Ishikawa (cell line): ENCODE results near the gene CHN1.

Experiments used
- CEBPB ChIP-seq: IDR thresholded peaks from 2 replicates; pipeline ENCODE4 v1.6.1; 2012
- CREB1 ChIP-seq: IDR thresholded peaks from 2 replicates; pipeline ENCODE4 v1.6.1; 2012; ENCODE audit warnings: low read depth
- EGR1 ChIP-seq: IDR thresholded peaks from 2 replicates; pipeline ENCODE4 v1.6.1; 2012
- EP300 ChIP-seq: IDR thresholded peaks from 2 replicates; pipeline ENCODE4 v1.6.1; 2012; ENCODE audit warnings: borderline replicate concordance
- FOXM1 ChIP-seq: IDR thresholded peaks from 2 replicates; pipeline ENCODE4 v1.6.1; 2012; ENCODE audit warnings: low read depth, borderline replicate concordance
- MAX ChIP-seq: IDR thresholded peaks from 2 replicates; pipeline ENCODE4 v1.6.1; 2012
- NFIC ChIP-seq: IDR thresholded peaks from 2 replicates; pipeline ENCODE4 v1.6.1; 2012
- RAD21 ChIP-seq: IDR thresholded peaks from 2 replicates; pipeline ENCODE4 v1.6.1; 2012; ENCODE audit warnings: low read depth
- REST ChIP-seq: IDR thresholded peaks from 2 replicates; pipeline ENCODE4 v1.6.1; 2012; ENCODE audit warnings: low read depth, mild to moderate bottlenecking
- TAF1 ChIP-seq: IDR thresholded peaks from 2 replicates; pipeline ENCODE4 v1.6.1; 2012; ENCODE audit warnings: low read depth, mild to moderate bottlenecking
- TCF12 ChIP-seq: IDR thresholded peaks from 2 replicates; pipeline ENCODE4 v1.6.1; 2012; ENCODE audit warnings: low read depth
- TEAD4 ChIP-seq: IDR thresholded peaks from 2 replicates; pipeline ENCODE4 v1.6.1; 2012
- USF1 ChIP-seq: IDR thresholded peaks from 2 replicates; pipeline ENCODE4 v1.6.1; 2012
- YY1 ChIP-seq: IDR thresholded peaks from 2 replicates; pipeline ENCODE4 v1.6.1; 2012; ENCODE audit warnings: low read depth
- ZBTB7A ChIP-seq: IDR thresholded peaks from 2 replicates; pipeline ENCODE4 v1.6.1; 2012; ENCODE audit warnings: low read depth

The CHN1 gene

GRCh38 chr2:174868878-174869277 lies 136.3 kb downstream of the CHN1 start:
- no peak for TF ChIP-seq RAD21
- TF ChIP-seq CREB1 = no peak
- no peak for TF ChIP-seq EP300
- no peak for TF ChIP-seq ZBTB7A
- TF ChIP-seq YY1 = no peak
- no peak for TF ChIP-seq REST
- TF ChIP-seq FOXM1 = no peak
- TF ChIP-seq NFIC = no peak
- TF ChIP-seq EGR1 = no peak

DNA sequence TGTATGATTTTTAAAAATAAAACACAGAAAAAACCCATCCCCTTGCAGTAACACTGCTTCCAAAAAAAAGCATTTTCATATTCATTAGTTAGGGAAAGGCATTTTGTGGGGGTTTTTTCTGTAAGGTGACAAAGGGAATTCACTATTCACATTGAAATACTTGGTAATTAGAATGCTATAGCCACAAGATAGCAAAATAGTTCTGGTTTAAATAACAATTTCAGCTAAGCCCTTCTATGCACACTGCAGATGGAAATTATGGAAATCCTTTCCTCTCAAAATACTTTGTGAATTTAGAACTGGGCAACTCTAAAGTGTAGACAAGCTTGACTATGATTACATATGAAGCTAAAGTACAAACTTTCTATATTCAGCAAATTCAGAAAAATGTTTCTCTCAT lies 138.8 kb downstream of the CHN1 start:
- TF ChIP-seq FOXM1 (no peak), RAD21 (no peak), REST (no peak), USF1 (no peak), TEAD4 (no peak), EP300 (no peak), CEBPB (no peak), EGR1 (no peak), TCF12 (no peak), ZBTB7A (no peak), NFIC (no peak), YY1 (no peak), MAX (no peak), TAF1 (no peak), CREB1 (no peak)

GRCh38 chr2:174863183-174863582 lies 142.0 kb downstream of the CHN1 start:
- TF ChIP-seq CREB1 (no peak), TCF12 (no peak), EGR1 (no peak), MAX (no peak), NFIC (no peak), TEAD4 (no peak), TAF1 (no peak), EP300 (no peak)

DNA sequence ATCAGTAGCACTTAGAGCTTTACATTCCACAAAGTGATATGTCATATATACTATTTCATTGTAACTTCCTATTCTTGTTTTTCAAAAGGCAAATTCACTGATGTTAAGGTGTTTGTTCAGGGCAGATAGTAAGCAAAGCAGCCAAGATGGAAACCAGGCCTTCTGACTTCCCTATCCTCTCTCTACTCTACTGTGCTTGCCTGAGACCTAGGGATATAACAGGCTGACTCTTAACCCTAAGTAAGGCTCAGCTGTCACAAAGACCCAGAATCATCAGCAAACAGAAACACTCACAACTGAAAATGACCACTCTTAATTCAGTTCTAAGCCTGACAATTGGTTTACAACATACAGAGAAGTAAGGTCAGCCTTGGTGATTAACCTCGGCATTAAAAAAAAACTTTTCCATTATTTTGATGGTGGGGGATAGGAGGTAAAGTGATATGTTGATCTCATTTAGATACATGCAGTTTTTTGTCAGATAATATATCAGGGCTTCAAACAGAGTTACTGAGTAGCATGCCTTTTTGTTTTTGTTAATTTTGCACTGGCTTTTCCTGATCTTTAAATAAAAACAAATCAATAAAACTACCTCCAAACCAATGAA lies 145.5 kb downstream of the CHN1 start:
- TF ChIP-seq EP300 (no peak), USF1 (no peak), FOXM1 (no peak), ZBTB7A (no peak), TCF12 (no peak), RAD21 (no peak), NFIC (no peak), CEBPB (no peak), TAF1 (no peak)

DNA sequence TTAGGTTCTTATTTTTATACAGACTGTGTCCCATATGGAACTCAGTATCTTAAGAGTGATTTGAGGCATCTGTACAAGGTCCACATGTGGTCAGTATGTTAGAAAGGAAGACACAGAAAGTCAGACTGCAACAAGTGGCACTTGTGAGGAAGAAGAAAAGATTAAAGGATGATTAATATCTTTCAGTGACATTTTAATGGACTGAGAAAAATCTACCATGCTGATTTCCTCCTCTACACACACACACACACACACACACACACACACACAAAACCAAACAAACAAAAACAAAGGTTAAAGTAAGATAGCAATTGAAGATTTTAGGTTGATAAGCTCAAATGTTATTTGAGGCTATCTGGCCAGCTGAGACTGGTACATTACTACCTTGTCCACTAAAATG lies 146.4 kb downstream of the CHN1 start:
- no peak for TF ChIP-seq RAD21
- no peak for TF ChIP-seq EP300
- TF ChIP-seq MAX = no peak

GRCh38 chr2:174856447-174856846 lies 148.7 kb downstream of the CHN1 start:
- TF ChIP-seq REST (no peak), CREB1 (no peak), CEBPB (no peak), YY1 (no peak), TEAD4 (no peak), EGR1 (no peak), TAF1 (no peak), EP300 (no peak), TCF12 (no peak), FOXM1 (no peak), MAX (no peak), RAD21 (no peak), ZBTB7A (no peak), NFIC (no peak), USF1 (no peak)
